GM18861 (cell line): ENCODE results near the gene CBX8.
"Not testable (repeated sequence)": the region's sequence is repeated elsewhere in the genome, so short reads cannot be mapped to it uniquely, and the experiment has no call there.

ENCODE experiments used
- ATAC-seq: cut with Tn5 transposase; IDR thresholded peaks from one replicate; pipeline ENCODE4 v1.9.1; 2021; ENCODE audit not compliant: unreplicated experiment

The CBX8 gene

DNA sequence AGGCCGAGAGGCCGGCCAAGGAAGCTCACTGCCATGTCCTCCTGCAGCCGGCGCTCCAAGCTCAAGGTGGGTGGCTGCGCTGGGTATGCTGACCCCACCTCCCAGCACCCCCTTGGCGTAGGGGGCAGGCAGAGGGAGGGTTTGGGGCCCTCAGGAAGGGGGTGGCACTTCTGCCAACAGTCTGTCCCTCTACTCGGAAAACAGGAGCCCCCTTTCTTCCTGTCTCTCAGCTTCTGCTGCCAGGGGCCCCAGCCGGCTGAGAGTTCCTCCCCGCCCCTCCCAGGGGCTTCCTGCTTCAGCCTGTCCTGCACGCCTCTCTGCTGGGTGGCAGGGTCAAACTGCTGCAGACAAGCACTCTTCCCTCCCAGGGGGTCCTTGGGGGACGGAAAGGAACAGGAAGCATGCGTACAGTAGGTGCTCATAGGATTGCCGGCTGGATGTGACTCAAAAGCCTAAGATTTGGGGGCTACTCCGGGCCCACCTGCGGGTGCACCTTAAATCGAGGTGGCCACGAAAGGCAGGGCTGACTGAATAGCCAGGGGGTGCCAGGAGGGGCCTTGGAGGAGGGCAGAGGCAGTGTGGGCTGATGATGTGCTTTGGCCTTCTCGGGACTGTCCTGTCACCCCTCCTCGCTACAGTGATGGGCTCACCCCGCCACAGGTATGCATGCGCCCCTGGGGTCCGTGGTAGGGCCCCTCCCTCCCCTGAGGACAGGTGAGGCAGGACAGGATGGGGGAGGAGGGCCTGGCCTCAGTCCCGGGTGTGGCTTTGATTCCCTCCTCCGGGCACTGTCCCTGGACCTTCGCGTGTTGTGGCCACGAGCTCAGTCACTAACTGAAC, 14.9 kb downstream of the CBX8 start:
- ATAC-seq: no peak

DNA sequence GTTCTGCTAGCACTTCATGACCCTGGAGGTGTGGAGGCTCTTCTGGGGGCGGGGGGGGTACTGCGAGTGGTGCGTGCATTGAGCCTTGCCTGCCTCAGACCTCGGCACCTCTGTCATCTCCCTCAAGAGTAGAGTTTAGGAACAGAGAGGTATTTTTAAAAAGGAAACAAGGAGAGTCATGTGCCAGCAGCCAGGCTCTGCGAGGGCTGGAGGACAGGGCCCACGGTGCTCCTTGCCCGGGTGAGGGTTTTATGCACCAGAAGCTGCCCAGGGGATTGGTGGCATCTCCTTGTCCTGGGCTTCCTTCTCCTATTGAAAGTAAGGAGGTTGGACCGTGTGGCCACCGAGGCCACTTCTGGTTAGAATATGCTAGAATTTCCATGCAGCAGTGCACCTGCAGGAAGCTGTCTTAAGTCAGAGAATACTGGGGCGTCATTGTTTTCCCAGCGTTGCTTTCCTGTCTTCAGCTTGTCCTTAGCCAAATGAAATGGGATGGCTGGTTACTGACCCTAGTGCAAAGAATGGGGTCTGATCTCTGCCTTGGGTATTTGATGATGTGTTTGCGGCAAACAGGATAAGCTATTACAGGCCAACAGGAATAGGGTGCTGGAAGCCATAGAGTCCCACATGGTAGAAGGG, 15.7 kb downstream of the CBX8 start:
- no peak for ATAC-seq

GRCh38 chr17:79779661-79780365, 17.1 kb downstream of the CBX8 start:
- ATAC-seq: no peak

- ATAC-seq: no peak
These were observed 17.8 kb downstream of the CBX8 start for GRCh38 chr17:79779084-79779529.

- no peak for ATAC-seq
These were observed 18.3 kb downstream of the CBX8 start for GRCh38 chr17:79778504-79779083.

- ATAC-seq: no peak
These were observed 18.9 kb downstream of the CBX8 start, which contains the start of gene CBX2 for GRCh38 chr17:79777894-79778503. Gene CBX2 (plus strand): TSS chr17:79778148. CDS start chr17:79778236, 88 bp downstream.

- no peak for ATAC-seq
These were observed 19.6 kb downstream of the CBX8 start for GRCh38 chr17:79777120-79777893.

DNA sequence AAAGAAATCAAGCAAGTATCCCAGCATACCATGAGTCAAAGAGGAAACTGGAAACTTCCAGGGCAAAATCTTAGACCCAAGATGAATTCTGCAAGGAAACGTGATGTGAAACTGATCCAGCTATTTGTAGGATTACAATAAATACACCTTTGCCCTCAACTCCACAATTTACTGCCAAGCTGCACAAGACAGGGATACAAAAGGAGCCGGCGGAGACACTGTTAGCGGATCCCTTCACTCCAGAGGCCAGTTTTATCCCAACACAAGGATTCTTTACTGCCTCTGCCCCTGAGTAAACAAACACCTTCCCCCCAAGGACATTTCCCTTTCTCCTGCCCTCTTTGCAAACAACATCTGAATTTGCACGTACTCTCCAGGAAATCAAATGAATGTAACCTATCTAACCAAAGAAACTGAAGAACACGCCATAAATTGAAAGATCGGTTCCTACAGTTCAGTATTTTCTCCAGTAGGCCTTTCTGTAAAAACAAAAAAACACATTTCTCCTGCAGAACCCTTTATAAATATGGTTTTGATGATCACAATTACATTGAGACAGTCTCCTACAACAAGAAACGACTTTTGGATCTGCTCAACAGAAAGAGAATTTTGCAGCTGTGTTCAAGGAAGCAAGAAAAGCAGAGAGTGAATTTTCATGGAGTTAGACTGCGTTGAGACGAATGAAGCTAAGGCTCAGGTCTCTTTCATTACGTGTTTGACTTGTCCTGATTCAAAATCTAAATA, 20.3 kb downstream of the CBX8 start:
- ATAC-seq: no peak

GRCh38 chr17:79775632-79776031, 21.2 kb downstream of the CBX8 start:
- ATAC-seq: no peak

GRCh38 chr17:79774561-79774975, 22.3 kb downstream of the CBX8 start:
- ATAC-seq: no peak

GRCh38 chr17:79772726-79773125, 24.2 kb downstream of the CBX8 start:
- ATAC-seq: not testable (repeated sequence)

DNA sequence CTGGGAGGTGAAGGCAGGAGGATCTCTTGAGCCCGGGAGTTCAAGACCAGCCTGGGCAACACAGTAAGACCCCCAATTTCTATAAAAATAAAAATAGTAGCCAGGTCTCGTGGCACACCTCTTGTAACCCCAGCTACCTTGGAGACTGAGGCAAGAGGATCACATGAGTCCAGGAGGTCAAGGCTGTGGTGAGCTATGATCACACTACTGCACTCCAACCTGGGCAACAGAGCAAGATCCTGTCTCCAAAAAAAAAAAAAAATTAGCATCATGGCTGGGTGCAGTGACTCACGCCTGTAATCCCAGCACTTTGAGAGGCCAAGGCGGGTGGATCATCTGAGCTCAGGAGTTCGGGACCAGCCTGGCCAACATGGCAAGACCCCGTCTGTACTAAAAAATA, 25.6 kb downstream of the CBX8 start:
- no peak for ATAC-seq

DNA sequence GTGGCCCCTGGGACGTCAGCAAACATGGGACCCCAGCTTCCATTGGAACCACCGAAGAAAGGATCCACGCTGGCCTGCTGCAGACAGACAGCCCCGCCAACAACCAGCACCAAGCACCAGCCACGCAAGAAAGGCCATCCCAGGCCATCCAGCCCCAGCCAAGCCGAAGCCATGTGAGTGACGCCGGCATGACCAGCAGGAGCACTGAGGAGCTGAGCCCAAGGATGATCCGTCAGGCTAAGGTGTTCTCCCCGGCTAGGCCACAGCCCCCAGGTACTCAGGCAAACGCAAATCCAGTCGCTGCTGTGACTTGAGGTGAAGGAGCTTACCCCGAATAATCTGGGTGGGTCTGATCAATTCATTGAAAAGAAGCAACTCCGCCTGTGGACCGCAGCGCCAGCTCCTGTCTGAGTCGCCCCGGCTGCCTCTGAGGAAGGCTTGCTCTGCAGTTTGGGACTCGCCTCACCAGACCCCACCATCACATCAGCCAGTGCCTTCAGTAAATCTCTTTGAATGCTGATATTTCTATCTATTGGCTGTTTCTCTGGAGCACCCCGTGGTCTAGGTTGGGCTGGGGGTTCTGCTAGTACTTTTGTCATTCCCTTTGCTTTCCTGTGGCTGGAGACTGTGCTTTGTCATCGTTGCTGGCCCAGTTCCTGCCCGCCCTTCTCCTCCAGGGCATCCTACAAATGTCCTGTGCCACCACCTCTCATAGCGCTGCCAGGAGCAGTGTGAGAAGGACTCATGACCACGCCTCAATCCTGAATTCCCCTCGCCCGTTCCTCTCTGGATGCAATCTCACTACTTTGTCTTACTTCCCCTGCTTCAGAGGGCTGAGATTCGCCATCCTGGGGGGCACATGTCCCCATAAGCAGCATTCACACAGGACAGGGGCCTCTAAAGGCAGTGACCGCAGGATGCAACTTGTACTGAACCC, 27.0 kb downstream of the CBX8 start:
- no peak for ATAC-seq

DNA sequence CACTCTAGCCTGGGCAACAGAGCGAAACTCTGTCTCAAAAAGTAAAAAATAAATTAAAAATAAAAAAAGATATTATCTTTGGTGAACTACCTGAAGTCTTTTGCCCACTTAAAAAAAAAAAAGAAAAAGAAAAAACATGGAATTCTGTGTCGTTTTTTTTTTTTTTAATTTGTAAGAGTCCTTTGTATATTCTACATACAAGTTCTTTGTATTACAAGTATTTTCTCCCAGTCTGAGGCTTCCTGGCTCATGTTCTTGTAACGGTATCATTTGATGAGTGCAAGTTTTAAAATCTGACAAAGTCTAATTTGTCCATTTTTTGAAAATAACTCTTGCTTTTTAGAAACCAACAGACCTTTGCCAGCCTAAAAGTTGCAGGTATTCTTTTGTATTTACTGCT, 31.2 kb downstream of the CBX8 start:
- no peak for ATAC-seq

- ATAC-seq: no peak
These were observed 34.8 kb downstream of the CBX8 start for GRCh38 chr17:79761894-79762589.

DNA sequence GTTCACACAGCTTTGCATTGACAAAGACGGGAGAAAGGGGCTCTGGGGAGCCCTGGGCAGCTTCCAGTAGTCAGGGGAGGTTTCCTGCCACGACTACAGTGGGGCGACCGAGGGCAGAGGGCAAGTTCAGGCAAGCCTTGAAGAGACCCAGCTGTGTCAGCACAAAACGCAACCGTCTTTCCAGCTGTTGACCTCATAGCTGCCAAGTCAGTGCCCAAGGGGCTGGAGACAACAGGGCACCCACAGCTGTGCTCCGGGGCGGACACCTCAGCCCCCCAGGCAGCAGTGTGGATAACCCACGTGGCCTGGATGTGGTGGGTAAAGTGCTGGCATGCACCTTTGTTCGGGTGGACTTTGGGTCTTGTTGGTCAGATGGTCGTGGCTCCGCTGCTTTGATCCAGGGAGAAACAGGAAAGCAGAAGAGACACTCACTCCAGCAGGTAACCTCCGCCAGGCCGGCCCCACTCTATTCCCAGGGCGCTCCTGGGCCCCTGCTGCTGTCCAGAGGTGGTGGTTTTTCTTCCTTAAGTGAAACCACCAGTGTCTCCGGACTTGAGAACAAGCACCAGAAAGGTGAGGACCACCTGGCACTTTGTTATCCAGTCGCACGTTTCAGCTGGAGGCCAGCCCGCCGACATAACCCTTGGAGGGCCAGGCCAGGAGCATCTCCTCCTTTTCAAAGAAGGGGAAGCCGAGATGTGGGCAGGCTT, 36.5 kb downstream of the CBX8 start:
- ATAC-seq: no peak

GRCh38 chr17:79758271-79758670, 38.6 kb downstream of the CBX8 start:
- ATAC-seq: no peak
